Measurements from ENCODE around the gene IFRD2. TPM values are rescaled to one million over a fixed set of nuclear protein-coding genes. Genes with fewer than 3 reads are reported as not detected.
"Not testable (repeated sequence)": the region's sequence is repeated elsewhere in the genome, so short reads cannot be mapped to it uniquely, and the experiment has no call there.

The IFRD2 gene
- total RNA-seq, 1 donor from 2014 or later: 44.9 TPM

- H3K4me1 ChIP-seq (ENCODE audit: control insufficient read depth in 3 of 3, insufficient read depth in 3 of 3, low read length in 3 of 3): peaks cover 60 to 76% (median 71%) of the 10 kb centered on the region in 3 donors
- H3K36me3 ChIP-seq (ENCODE audit: control insufficient read depth in 3 of 3, insufficient read depth in 3 of 3, low read length in 3 of 3): peaks cover 28 to 34% (median 31%) of the 10 kb centered on the region in 3 donors
- H3K27ac ChIP-seq (ENCODE audit: low read depth, low read length): no peak overlapping the region
- no peaks in the 10 kb centered on the region for H3K9me3 ChIP-seq (ENCODE audit: control insufficient read depth in 3 of 3, low read length in 3 of 3)
- H3K27me3 ChIP-seq (ENCODE audit: control insufficient read depth in 3 of 3, insufficient read depth in 3 of 3, low read length in 3 of 3): no peaks in the 10 kb centered on the region
- H3K9ac ChIP-seq (ENCODE audit: low read depth in 1 of 3, low read length in 3 of 3): peak overlapping the region; percentile 96 to 99 (median 98)
- H3K4me3 ChIP-seq (ENCODE audit: low read length in 3 of 3): peak overlapping the region; percentile 17 to 98 (median 91)
These were observed 27.1 kb upstream of the IFRD2 start for GRCh38 chr3:50319181-50319893.

- Histone ChIP-seq H3K4me1 (ENCODE audit: control insufficient read depth in 3 of 3, insufficient read depth in 3 of 3, low read length in 3 of 3) (peaks cover 55 to 72% (median 67%) of the 10 kb centered on the region in 3 donors), H3K36me3 (ENCODE audit: control insufficient read depth in 3 of 3, insufficient read depth in 3 of 3, low read length in 3 of 3) (peaks cover 28 to 34% (median 31%) of the 10 kb centered on the region in 3 donors), H3K27me3 (ENCODE audit: control insufficient read depth in 3 of 3, insufficient read depth in 3 of 3, low read length in 3 of 3) (no peaks in the 10 kb centered on the region), H3K27ac (ENCODE audit: low read depth, low read length) (no peak overlapping the region), H3K9me3 (ENCODE audit: control insufficient read depth in 3 of 3, low read length in 3 of 3) (no peaks in the 10 kb centered on the region), H3K9ac (ENCODE audit: low read depth in 1 of 3, low read length in 3 of 3) (peak overlapping the region in 2 of 3 donors; percentile 43 to 60), H3K4me3 (ENCODE audit: low read length in 3 of 3) (peak overlapping the region; percentile 17 to 45 (median 38))
These were observed 26.4 kb upstream of the IFRD2 start for GRCh38 chr3:50318615-50319014.

- Histone ChIP-seq H3K4me3 (ENCODE audit: low read length in 3 of 3) (peak overlapping the region in 2 of 3 donors; percentile 17 to 45), H3K36me3 (ENCODE audit: control insufficient read depth in 3 of 3, insufficient read depth in 3 of 3, low read length in 3 of 3) (peaks cover 28 to 34% (median 31%) of the 10 kb centered on the region in 3 donors), H3K27me3 (ENCODE audit: control insufficient read depth in 3 of 3, insufficient read depth in 3 of 3, low read length in 3 of 3) (no peaks in the 10 kb centered on the region), H3K27ac (ENCODE audit: low read depth, low read length) (no peak overlapping the region), H3K9ac (ENCODE audit: low read depth in 1 of 3, low read length in 3 of 3) (peak overlapping the region in 2 of 3 donors; percentile 51 to 60), H3K9me3 (ENCODE audit: control insufficient read depth in 3 of 3, low read length in 3 of 3) (no peaks in the 10 kb centered on the region), H3K4me1 (ENCODE audit: control insufficient read depth in 3 of 3, insufficient read depth in 3 of 3, low read length in 3 of 3) (peaks cover 55 to 72% (median 65%) of the 10 kb centered on the region in 3 donors)
These were observed 25.9 kb upstream of the IFRD2 start for GRCh38 chr3:50318163-50318562.

- peaks cover 28 to 34% (median 31%) of the 10 kb centered on the region in 3 donors for H3K36me3 ChIP-seq (ENCODE audit: control insufficient read depth in 3 of 3, insufficient read depth in 3 of 3, low read length in 3 of 3)
- peak overlapping the region in 1 of 3 donors; percentile 51 for H3K9ac ChIP-seq (ENCODE audit: low read depth in 1 of 3, low read length in 3 of 3)
- H3K27ac ChIP-seq (ENCODE audit: low read depth, low read length): no peak overlapping the region
- peaks cover 53 to 64% (median 58%) of the 10 kb centered on the region in 3 donors for H3K4me1 ChIP-seq (ENCODE audit: control insufficient read depth in 3 of 3, insufficient read depth in 3 of 3, low read length in 3 of 3)
- no peaks in the 10 kb centered on the region for H3K27me3 ChIP-seq (ENCODE audit: control insufficient read depth in 3 of 3, insufficient read depth in 3 of 3, low read length in 3 of 3)
- no peak overlapping the region for H3K4me3 ChIP-seq (ENCODE audit: low read length in 3 of 3)
- H3K9me3 ChIP-seq (ENCODE audit: control insufficient read depth in 3 of 3, low read length in 3 of 3): no peaks in the 10 kb centered on the region
These were observed 25.1 kb upstream of the IFRD2 start for GRCh38 chr3:50317300-50317699.

GRCh38 chr3:50316657-50317242 is 24.5 kb upstream of the IFRD2 start:
- Histone ChIP-seq H3K4me1 (ENCODE audit: control insufficient read depth in 3 of 3, insufficient read depth in 3 of 3, low read length in 3 of 3) (peaks cover 47 to 59% (median 53%) of the 10 kb centered on the region in 3 donors), H3K36me3 (ENCODE audit: control insufficient read depth in 3 of 3, insufficient read depth in 3 of 3, low read length in 3 of 3) (peaks cover 28 to 34% (median 31%) of the 10 kb centered on the region in 3 donors), H3K4me3 (ENCODE audit: low read length in 3 of 3) (no peak overlapping the region), H3K27me3 (ENCODE audit: control insufficient read depth in 3 of 3, insufficient read depth in 3 of 3, low read length in 3 of 3) (no peaks in the 10 kb centered on the region), H3K27ac (ENCODE audit: low read depth, low read length) (no peak overlapping the region), H3K9ac (ENCODE audit: low read depth in 1 of 3, low read length in 3 of 3) (peak overlapping the region in 1 of 3 donors; percentile 51), H3K9me3 (ENCODE audit: control insufficient read depth in 3 of 3, low read length in 3 of 3) (no peaks in the 10 kb centered on the region)

GRCh38 chr3:50314816-50315215 is 22.6 kb upstream of the IFRD2 start:
- Histone ChIP-seq H3K4me3 (ENCODE audit: low read length in 3 of 3) (no peak overlapping the region), H3K36me3 (ENCODE audit: control insufficient read depth in 3 of 3, insufficient read depth in 3 of 3, low read length in 3 of 3) (peaks cover 27 to 31% (median 30%) of the 10 kb centered on the region in 3 donors), H3K27ac (ENCODE audit: low read depth, low read length) (no peak overlapping the region), H3K9me3 (ENCODE audit: control insufficient read depth in 3 of 3, low read length in 3 of 3) (no peaks in the 10 kb centered on the region), H3K27me3 (ENCODE audit: control insufficient read depth in 3 of 3, insufficient read depth in 3 of 3, low read length in 3 of 3) (no peaks in the 10 kb centered on the region), H3K9ac (ENCODE audit: low read depth in 1 of 3, low read length in 3 of 3) (no peak overlapping the region), H3K4me1 (ENCODE audit: control insufficient read depth in 3 of 3, insufficient read depth in 3 of 3, low read length in 3 of 3) (peaks cover 36 to 47% (median 42%) of the 10 kb centered on the region in 3 donors)

GRCh38 chr3:50314342-50314741 is 22.1 kb upstream of the IFRD2 start:
- no peak overlapping the region for H3K4me3 ChIP-seq (ENCODE audit: low read length in 3 of 3)
- no peak overlapping the region for H3K27ac ChIP-seq (ENCODE audit: low read depth, low read length)
- no peaks in the 10 kb centered on the region for H3K9me3 ChIP-seq (ENCODE audit: control insufficient read depth in 3 of 3, low read length in 3 of 3)
- H3K9ac ChIP-seq (ENCODE audit: low read depth in 1 of 3, low read length in 3 of 3): peak overlapping the region in 1 of 3 donors; percentile 60
- peaks cover 22 to 26% (median 25%) of the 10 kb centered on the region in 3 donors for H3K36me3 ChIP-seq (ENCODE audit: control insufficient read depth in 3 of 3, insufficient read depth in 3 of 3, low read length in 3 of 3)
- H3K4me1 ChIP-seq (ENCODE audit: control insufficient read depth in 3 of 3, insufficient read depth in 3 of 3, low read length in 3 of 3): peaks cover 31 to 42% (median 38%) of the 10 kb centered on the region in 3 donors
- no peaks in the 10 kb centered on the region for H3K27me3 ChIP-seq (ENCODE audit: control insufficient read depth in 3 of 3, insufficient read depth in 3 of 3, low read length in 3 of 3)

GRCh38 chr3:50312041-50312440 is 19.8 kb upstream of the IFRD2 start:
- H3K4me1 ChIP-seq (ENCODE audit: control insufficient read depth in 3 of 3, insufficient read depth in 3 of 3, low read length in 3 of 3): peaks cover 9 to 19% (median 16%) of the 10 kb centered on the region in 3 donors
- not testable (repeated sequence) for H3K9me3 ChIP-seq (ENCODE audit: control insufficient read depth in 3 of 3, low read length in 3 of 3); H3K36me3 ChIP-seq (ENCODE audit: control insufficient read depth in 3 of 3, insufficient read depth in 3 of 3, low read length in 3 of 3); H3K9ac ChIP-seq (ENCODE audit: low read depth in 1 of 3, low read length in 3 of 3); H3K27me3 ChIP-seq (ENCODE audit: control insufficient read depth in 3 of 3, insufficient read depth in 3 of 3, low read length in 3 of 3); H3K27ac ChIP-seq (ENCODE audit: low read depth, low read length); H3K4me3 ChIP-seq (ENCODE audit: low read length in 3 of 3)

GRCh38 chr3:50304601-50305000 is 12.4 kb upstream of the IFRD2 start:
- Histone ChIP-seq H3K9me3 (ENCODE audit: control insufficient read depth in 3 of 3, low read length in 3 of 3) (no peaks in the 10 kb centered on the region), H3K27ac (ENCODE audit: low read depth, low read length) (no peak overlapping the region), H3K4me3 (ENCODE audit: low read length in 3 of 3) (no peak overlapping the region), H3K4me1 (ENCODE audit: control insufficient read depth in 3 of 3, insufficient read depth in 3 of 3, low read length in 3 of 3) (peaks cover 31 to 34% (median 33%) of the 10 kb centered on the region in 3 donors), H3K27me3 (ENCODE audit: control insufficient read depth in 3 of 3, insufficient read depth in 3 of 3, low read length in 3 of 3) (no peaks in the 10 kb centered on the region), H3K9ac (ENCODE audit: low read depth in 1 of 3, low read length in 3 of 3) (peak overlapping the region in 1 of 3 donors; percentile 16), H3K36me3 (ENCODE audit: control insufficient read depth in 3 of 3, insufficient read depth in 3 of 3, low read length in 3 of 3) (peaks cover 0 to 2% (median 0%) of the 10 kb centered on the region in 3 donors)
